Endothelial cell (in vitro differentiated cells): ENCODE results near the gene GARRE1. TPM values are rescaled to one million over a fixed set of nuclear protein-coding genes. Genes with fewer than 3 reads are reported as not detected.

Experiments
- DNase-seq: peaks from one replicate; pipeline ENCODE4 v3.0.0; 2021; ENCODE audit warnings: low spot score
- H3K27ac Mint-ChIP-seq: one replicate; pipeline ENCODE4 v1.8.0; 2021; ENCODE audit warnings: mixed read lengths, inconsistent platforms; ENCODE audit not compliant: unreplicated experiment
- H3K27me3 Mint-ChIP-seq: one replicate; pipeline ENCODE4 v1.8.0; 2021; ENCODE audit warnings: mild to moderate bottlenecking, moderate library complexity, mixed read lengths, inconsistent platforms; ENCODE audit not compliant: unreplicated experiment
- H3K36me3 Mint-ChIP-seq: one replicate; pipeline ENCODE4 v1.8.0; 2021; ENCODE audit warnings: mild to moderate bottlenecking, low read depth, mixed read lengths, inconsistent platforms; ENCODE audit not compliant: unreplicated experiment
- H3K4me1 Mint-ChIP-seq: one replicate; pipeline ENCODE4 v1.8.0; 2021; ENCODE audit warnings: mild to moderate bottlenecking, mixed read lengths, inconsistent platforms; ENCODE audit not compliant: unreplicated experiment
- H3K4me3 Mint-ChIP-seq: one replicate; pipeline ENCODE4 v1.8.0; 2021; ENCODE audit warnings: mild to moderate bottlenecking, mixed read lengths, inconsistent platforms; ENCODE audit not compliant: unreplicated experiment
- H3K9me3 Mint-ChIP-seq: one replicate; pipeline ENCODE4 v1.8.0; 2021; ENCODE audit warnings: mixed read lengths, inconsistent platforms; ENCODE audit not compliant: unreplicated experiment
- total RNA-seq: library from RNA; stranded (reverse); fragmentation: NEBNext Ultra II Directional; extraction: Animal tissue kit (Norgen Biotek cat#: 25700); gene quantifications from one replicate; pipeline ENCODE4 v1.2.1, GENCODE V29; 2021; ENCODE audit not compliant: unreplicated experiment
- TF ChIP-seq, protein P1 (sequence below): fragments of 200-600 bp; sonication (generic); IDR thresholded peaks from one replicate; pipeline ENCODE4 v1.5.0; 2021; ENCODE audit warnings: antibody characterized with exemption; ENCODE audit not compliant: unreplicated experiment

GARRE1 gene
- total RNA-seq, 1 donor from 2014 or later, result 49.0 TPM

DNA sequence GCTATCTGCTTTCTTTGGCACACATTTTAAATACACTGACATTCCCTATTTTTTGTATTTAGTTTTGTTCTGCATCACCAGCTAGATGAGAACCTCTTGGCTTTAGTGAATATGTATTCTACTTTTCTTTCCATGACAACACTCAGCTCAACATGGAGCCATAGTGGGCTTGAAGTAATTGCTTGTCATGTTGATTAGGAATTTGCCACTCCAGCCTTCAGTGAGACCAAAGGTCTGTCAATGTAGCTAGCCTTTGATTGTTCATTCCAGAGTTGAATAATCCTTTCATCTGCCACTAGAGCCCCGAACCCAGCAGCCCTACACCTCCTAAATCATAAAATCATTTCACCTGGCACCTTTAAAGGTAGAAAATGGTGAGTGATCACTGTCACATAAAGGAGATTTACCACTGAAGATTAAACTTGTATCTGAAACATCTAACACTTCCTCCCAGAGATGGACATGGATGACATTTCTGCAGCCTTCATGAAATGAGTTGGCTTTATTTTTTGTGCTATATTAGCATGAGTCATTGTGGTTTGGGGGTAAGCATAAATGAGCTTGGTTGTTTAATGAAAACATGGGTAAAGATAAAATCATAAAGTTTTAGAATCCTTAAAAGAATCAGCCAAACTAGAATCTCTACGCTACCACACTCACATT lies 29.2 kb upstream of the GARRE1 start:
- Mint-ChIP-seq H3K36me3 (peaks cover 59% of the 10 kb centered on the region), H3K4me3 (peak overlapping the region; percentile 43), H3K4me1 (no peaks in the 10 kb centered on the region), H3K27ac (peak overlapping the region; percentile 28), H3K9me3 (no peaks in the 10 kb centered on the region), H3K27me3 (peaks cover 3% of the 10 kb centered on the region)
- DNase-seq, result no peak
- TF ChIP-seq, protein P1, sequence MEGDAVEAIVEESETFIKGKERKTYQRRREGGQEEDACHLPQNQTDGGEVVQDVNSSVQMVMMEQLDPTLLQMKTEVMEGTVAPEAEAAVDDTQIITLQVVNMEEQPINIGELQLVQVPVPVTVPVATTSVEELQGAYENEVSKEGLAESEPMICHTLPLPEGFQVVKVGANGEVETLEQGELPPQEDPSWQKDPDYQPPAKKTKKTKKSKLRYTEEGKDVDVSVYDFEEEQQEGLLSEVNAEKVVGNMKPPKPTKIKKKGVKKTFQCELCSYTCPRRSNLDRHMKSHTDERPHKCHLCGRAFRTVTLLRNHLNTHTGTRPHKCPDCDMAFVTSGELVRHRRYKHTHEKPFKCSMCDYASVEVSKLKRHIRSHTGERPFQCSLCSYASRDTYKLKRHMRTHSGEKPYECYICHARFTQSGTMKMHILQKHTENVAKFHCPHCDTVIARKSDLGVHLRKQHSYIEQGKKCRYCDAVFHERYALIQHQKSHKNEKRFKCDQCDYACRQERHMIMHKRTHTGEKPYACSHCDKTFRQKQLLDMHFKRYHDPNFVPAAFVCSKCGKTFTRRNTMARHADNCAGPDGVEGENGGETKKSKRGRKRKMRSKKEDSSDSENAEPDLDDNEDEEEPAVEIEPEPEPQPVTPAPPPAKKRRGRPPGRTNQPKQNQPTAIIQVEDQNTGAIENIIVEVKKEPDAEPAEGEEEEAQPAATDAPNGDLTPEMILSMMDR, result no peak

DNA sequence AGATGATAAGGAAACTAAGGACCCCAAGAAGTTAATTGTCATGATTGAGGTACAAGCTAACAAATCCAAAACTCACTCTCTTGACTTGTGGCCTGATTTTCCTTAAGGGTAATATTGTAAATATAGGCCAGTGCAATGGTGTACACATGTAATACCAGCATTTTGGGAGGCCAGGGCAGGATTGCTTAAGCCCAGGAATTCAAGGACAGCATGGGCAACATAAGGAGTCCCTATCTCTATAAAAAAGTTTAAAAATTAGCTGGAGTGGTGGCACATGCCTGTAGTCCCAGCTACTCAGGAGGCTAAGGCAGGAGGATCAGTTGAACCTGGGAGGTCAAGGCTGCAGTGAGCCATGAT lies 28.7 kb upstream of the GARRE1 start:
- H3K36me3 Mint-ChIP-seq, result peaks cover 58% of the 10 kb centered on the region
- no peaks in the 10 kb centered on the region for H3K9me3 Mint-ChIP-seq
- H3K27me3 Mint-ChIP-seq, result peaks cover 3% of the 10 kb centered on the region
- no peaks in the 10 kb centered on the region for H3K4me1 Mint-ChIP-seq
- no peak overlapping the region for H3K27ac Mint-ChIP-seq
- no peak overlapping the region for H3K4me3 Mint-ChIP-seq
- TF ChIP-seq, protein P1, result no peak
- no peak for DNase-seq

- H3K27me3 Mint-ChIP-seq, result peaks cover 3% of the 10 kb centered on the region
- H3K9me3 Mint-ChIP-seq, result no peaks in the 10 kb centered on the region
- no peak overlapping the region for H3K27ac Mint-ChIP-seq
- TF ChIP-seq, protein P1, result no peak
- no peak for DNase-seq
- no peak overlapping the region for H3K4me3 Mint-ChIP-seq
- peaks cover 57% of the 10 kb centered on the region for H3K36me3 Mint-ChIP-seq
- H3K4me1 Mint-ChIP-seq, result no peaks in the 10 kb centered on the region
Measured at GRCh38 chr19:34226036-34226435, 28.3 kb upstream of the GARRE1 start.

DNA sequence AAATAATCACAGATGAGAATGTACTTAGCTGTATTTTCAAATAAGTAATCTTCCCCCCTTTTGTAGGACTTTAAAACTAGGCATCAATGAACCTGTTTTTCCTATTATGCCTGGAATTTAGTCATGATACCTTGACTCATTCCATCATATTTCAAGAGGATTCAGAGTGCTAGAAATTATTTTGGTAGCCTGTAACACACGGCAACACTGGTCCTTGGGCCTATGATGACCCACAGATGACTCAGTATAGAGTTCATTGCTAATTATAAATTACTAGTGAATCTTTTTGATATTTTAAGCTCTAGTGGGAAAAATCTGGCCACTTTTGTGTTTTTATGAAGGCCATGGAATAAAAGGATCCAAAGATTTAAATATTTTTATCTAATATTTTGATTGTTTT lies 26.0 kb upstream of the GARRE1 start:
- H3K27me3 Mint-ChIP-seq, result peaks cover 6% of the 10 kb centered on the region
- H3K27ac Mint-ChIP-seq, result no peak overlapping the region
- H3K36me3 Mint-ChIP-seq, result peaks cover 40% of the 10 kb centered on the region
- no peak for DNase-seq
- TF ChIP-seq, protein P1, result no peak
- no peaks in the 10 kb centered on the region for H3K4me1 Mint-ChIP-seq
- no peaks in the 10 kb centered on the region for H3K9me3 Mint-ChIP-seq
- H3K4me3 Mint-ChIP-seq, result no peak overlapping the region

DNA sequence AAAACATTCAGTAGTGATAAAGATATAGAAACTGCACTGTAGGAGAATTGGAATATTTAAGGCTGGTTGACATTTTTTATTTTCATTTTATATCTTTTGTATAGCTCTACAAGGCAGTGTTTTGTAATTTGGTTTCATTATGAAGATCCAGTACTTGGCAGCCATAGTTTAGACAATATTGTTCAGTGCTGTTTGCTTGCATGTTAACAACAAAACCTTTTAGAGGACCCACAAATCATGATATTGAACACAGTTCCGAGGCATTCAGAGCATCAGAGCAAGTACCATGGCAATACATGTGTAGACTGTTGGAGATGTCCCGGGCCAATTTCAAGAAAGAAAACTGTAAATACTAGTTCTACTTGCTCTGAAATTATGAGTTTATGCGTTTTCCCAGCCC lies 25.6 kb upstream of the GARRE1 start:
- Mint-ChIP-seq H3K9me3 (no peaks in the 10 kb centered on the region), H3K27ac (no peak overlapping the region), H3K36me3 (peaks cover 37% of the 10 kb centered on the region), H3K4me1 (no peaks in the 10 kb centered on the region), H3K4me3 (no peak overlapping the region), H3K27me3 (peaks cover 6% of the 10 kb centered on the region)
- DNase-seq, result no peak
- TF ChIP-seq, protein P1, result no peak
